ENCODE results near the gene C1D.

- TF ChIP-seq REST (IDR thresholded peaks at IDR 0.05; ENCODE audit: insufficient read depth in 1 of 2, low read depth in 2 of 2, low read length in 2 of 2): no peak
- TF ChIP-seq SIN3A (IDR thresholded peaks at IDR 0.05; ENCODE audit: borderline replicate concordance, insufficient read depth, low read length): no peak
- TF ChIP-seq TAF1 (IDR thresholded peaks at IDR 0.05; ENCODE audit: borderline replicate concordance, insufficient read depth, low read length): no peak
- no peak for TF ChIP-seq POLR2AphosphoS5 (IDR thresholded peaks at IDR 0.05; ENCODE audit: low read depth, low read length)
- no peak for TF ChIP-seq FOXP2 (optimal IDR thresholded peaks at IDR 0.05; ENCODE audit: borderline replicate concordance, extremely low read depth, extremely low read length, insufficient read depth)
Measured at GRCh38 chr2:67994716-67995115, 68.1 kb downstream of the C1D start.
